ENCODE measurements around the gene PLCG2. TPM values are rescaled to one million over a fixed set of nuclear protein-coding genes. Genes with fewer than 3 reads are reported as not detected.

Gene PLCG2
- total and polyA plus RNA-seq, 7 donors: 1.6 to 24.8 (median 3.6) TPM

GRCh38 chr16:81908466-81909262, 129.6 kb downstream of the PLCG2 start:
- H3K4me3 ChIP-seq: no peak overlapping the region
- TF ChIP-seq POLR2AphosphoS5 (IDR thresholded peaks at IDR 0.05) (no peak), CTCF (IDR thresholded peaks at IDR 0.05) (no peak), POLR2A (IDR thresholded peaks at IDR 0.05) (no peak), EP300 (IDR thresholded peaks at IDR 0.05) (no peak)
- 83 to 94% methylated on average over 16 of the region's 16 CpGs for WGBS, 2 donors
- no peak overlapping the region for H3K27ac ChIP-seq
- intact Hi-C loops (cut with DNase I): no loop called here
- no peaks in the 10 kb centered on the region for H3K4me1 ChIP-seq
- H3K27me3 ChIP-seq: no peaks in the 10 kb centered on the region
- no peaks in the 10 kb centered on the region for H3K36me3 ChIP-seq
- peak; percentile 52 for DNase-seq
- no peaks in the 10 kb centered on the region for H3K9me3 ChIP-seq

- Histone ChIP-seq H3K36me3 (no peaks in the 10 kb centered on the region), H3K9me3 (no peaks in the 10 kb centered on the region), H3K4me3 (no peak overlapping the region), H3K4me1 (no peaks in the 10 kb centered on the region), H3K27ac (no peak overlapping the region), H3K27me3 (no peaks in the 10 kb centered on the region)
- 93 to 97% methylated on average over 28 of the region's 28 CpGs for WGBS, 2 donors
- no peak for TF ChIP-seq EP300 (IDR thresholded peaks at IDR 0.05)
- intact Hi-C loops (cut with DNase I): no loop called here
- peak; percentile 51 for DNase-seq
These were observed 131.3 kb downstream of the PLCG2 start for GRCh38 chr16:81910366-81910885.

GRCh38 chr16:81912395-81912794, 133.3 kb downstream of the PLCG2 start:
- Histone ChIP-seq H3K27ac (no peak overlapping the region), H3K27me3 (no peaks in the 10 kb centered on the region), H3K36me3 (no peaks in the 10 kb centered on the region), H3K9me3 (no peaks in the 10 kb centered on the region), H3K4me3 (no peak overlapping the region), H3K4me1 (no peaks in the 10 kb centered on the region)
- no peak for DNase-seq
- 80 to 87% methylated on average over 14 of the region's 14 CpGs for WGBS, 2 donors
- intact Hi-C loops (cut with DNase I): no loop called here
- TF ChIP-seq POLR2AphosphoS5 (IDR thresholded peaks at IDR 0.05) (no peak), POLR2A (IDR thresholded peaks at IDR 0.05) (no peak), CTCF (IDR thresholded peaks at IDR 0.05) (no peak), EP300 (IDR thresholded peaks at IDR 0.05) (no peak)

- H3K9me3 ChIP-seq: no peaks in the 10 kb centered on the region
- no peaks in the 10 kb centered on the region for H3K27me3 ChIP-seq
- no peaks in the 10 kb centered on the region for H3K4me1 ChIP-seq
- 76 to 85% methylated on average over 5 of the region's 5 CpGs for WGBS, 2 donors
- H3K36me3 ChIP-seq: no peaks in the 10 kb centered on the region
- no peak overlapping the region for H3K4me3 ChIP-seq
- intact Hi-C loops (cut with DNase I): no loop called here
- TF ChIP-seq EP300 (IDR thresholded peaks at IDR 0.05): no peak
- no peak for TF ChIP-seq POLR2AphosphoS5 (IDR thresholded peaks at IDR 0.05)
- no peak for TF ChIP-seq POLR2A (IDR thresholded peaks at IDR 0.05)
- TF ChIP-seq CTCF (IDR thresholded peaks at IDR 0.05): no peak
- no peak for DNase-seq
- H3K27ac ChIP-seq: no peak overlapping the region
These were observed 134.1 kb downstream of the PLCG2 start for GRCh38 chr16:81913222-81913621.

GRCh38 chr16:81917375-81917774, 138.3 kb downstream of the PLCG2 start:
- no peaks in the 10 kb centered on the region for H3K9me3 ChIP-seq
- intact Hi-C loops (cut with DNase I): no loop called here
- peaks cover 0 to 6% (median 0%) of the 10 kb centered on the region in 4 donors for H3K4me1 ChIP-seq
- H3K4me3 ChIP-seq: no peak overlapping the region
- DNase-seq: peak; percentile 12
- no peaks in the 10 kb centered on the region for H3K36me3 ChIP-seq
- WGBS, 2 donors: 85 to 94% methylated on average over 2 of the region's 2 CpGs
- no peak overlapping the region for H3K27ac ChIP-seq
- TF ChIP-seq POLR2AphosphoS5 (IDR thresholded peaks at IDR 0.05) (no peak), EP300 (IDR thresholded peaks at IDR 0.05) (no peak), POLR2A (IDR thresholded peaks at IDR 0.05) (no peak), CTCF (IDR thresholded peaks at IDR 0.05) (no peak)
- no peaks in the 10 kb centered on the region for H3K27me3 ChIP-seq
